Activated B cell treated with CpG ODN at 0.5 μM for 24 hours (primary cell): ENCODE measurements around the gene SCGB1A1. TPM values are rescaled to one million over a fixed set of nuclear protein-coding genes. Genes with fewer than 3 reads are reported as not detected.
A peak's percentile ranks its signal among the peaks of the same experiment; 100 is the strongest.
"Not testable (repeated sequence)": the region's sequence is repeated elsewhere in the genome, so short reads cannot be mapped to it uniquely, and the experiment has no call there.

Experiments
- ATAC-seq: fragments of 200-7000 bp; cut with Tn5 transposase; one replicate; pipeline ENCODE4 v1.10.0; 2021; ENCODE audit warnings: low read depth, mild to moderate bottlenecking, moderate library complexity
- CTCF ChIA-PET: fragments of 350-600 bp; sonication (Branson Sonifier 250); formaldehyde crosslinking; loops from one replicate; lab custom pipeline; 2021; ENCODE audit warnings: antibody characterized with exemption; lab: Charles Lee
- POLR2A ChIA-PET: fragments of 350-600 bp; sonication (Branson Sonifier 250); formaldehyde crosslinking; loops from one replicate; lab custom pipeline; 2021; ENCODE audit warnings: antibody characterized with exemption; lab: Charles Lee
- DNase-seq: peaks from one replicate; pipeline ENCODE4 v3.0.0; 2022
- H3K27ac Mint-ChIP-seq: one replicate; pipeline ENCODE4 v1.8.0; 2020; ENCODE audit warnings: mixed read lengths
- H3K27me3 Mint-ChIP-seq: one replicate; pipeline ENCODE4 v1.8.0; 2021; ENCODE audit warnings: mixed read lengths
- H3K36me3 Mint-ChIP-seq: one replicate; pipeline ENCODE4 v1.8.0; 2021; ENCODE audit warnings: low read depth, mixed read lengths
- H3K4me1 Mint-ChIP-seq: one replicate; pipeline ENCODE4 v1.8.0; 2021; ENCODE audit warnings: mixed read lengths
- H3K4me3 Mint-ChIP-seq: one replicate; pipeline ENCODE4 v1.8.0; 2020; ENCODE audit warnings: mild to moderate bottlenecking, mixed read lengths
- H3K9me3 Mint-ChIP-seq: one replicate; pipeline ENCODE4 v1.8.0; 2020; ENCODE audit warnings: mixed read lengths
- CTCF ChIP-seq: fragments of 200-600 bp; IDR thresholded peaks from one replicate; pipeline ENCODE4 v1.8.0; 2022; ENCODE audit warnings: antibody characterized with exemption, mild to moderate bottlenecking
- intact Hi-C: fragments of 100-400 bp; cut with micrococcal nuclease; formaldehyde crosslinking; loops from one replicate; pipeline ENCODE4 v1.15.1; 2024
- total RNA-seq: library from RNA; stranded (reverse); gene quantifications from 2 replicates; pipeline ENCODE4 v1.2.3, GENCODE V29; 2022

The SCGB1A1 gene
- not detected in 2 replicates for total RNA-seq

GRCh38 chr11:62418733-62419132 is at the start of gene SCGB1A1:
TSS of gene SCGB1A1 (plus strand) at chr11:62419033. CDS start at chr11:62419096, 63 bp downstream.
- ATAC-seq: no peak
- no peak for TF ChIP-seq CTCF
- Mint-ChIP-seq H3K4me3 (no peak within 1 kb of the TSS), H3K4me1 (no peaks in the 10 kb centered on the region), H3K9me3 (no peaks in the 10 kb centered on the region), H3K36me3 (no peaks in the 10 kb centered on the region), H3K27ac (no peak within 1 kb of the TSS), H3K27me3 (peaks cover 2% of the 10 kb centered on the region)
- intact Hi-C loops: no loop called here
- ChIA-PET CTCF (interaction anchor here (1.2 kb wide), 1 partner anchor 125 kb away, joined by 4 read pairs; no protein-coding TSS in a partner anchor), POLR2A (interaction anchor here (0.6 kb wide), 1 partner anchor 573 kb away, joined by 4 read pairs; no protein-coding TSS in a partner anchor)
- no peak for DNase-seq

DNA sequence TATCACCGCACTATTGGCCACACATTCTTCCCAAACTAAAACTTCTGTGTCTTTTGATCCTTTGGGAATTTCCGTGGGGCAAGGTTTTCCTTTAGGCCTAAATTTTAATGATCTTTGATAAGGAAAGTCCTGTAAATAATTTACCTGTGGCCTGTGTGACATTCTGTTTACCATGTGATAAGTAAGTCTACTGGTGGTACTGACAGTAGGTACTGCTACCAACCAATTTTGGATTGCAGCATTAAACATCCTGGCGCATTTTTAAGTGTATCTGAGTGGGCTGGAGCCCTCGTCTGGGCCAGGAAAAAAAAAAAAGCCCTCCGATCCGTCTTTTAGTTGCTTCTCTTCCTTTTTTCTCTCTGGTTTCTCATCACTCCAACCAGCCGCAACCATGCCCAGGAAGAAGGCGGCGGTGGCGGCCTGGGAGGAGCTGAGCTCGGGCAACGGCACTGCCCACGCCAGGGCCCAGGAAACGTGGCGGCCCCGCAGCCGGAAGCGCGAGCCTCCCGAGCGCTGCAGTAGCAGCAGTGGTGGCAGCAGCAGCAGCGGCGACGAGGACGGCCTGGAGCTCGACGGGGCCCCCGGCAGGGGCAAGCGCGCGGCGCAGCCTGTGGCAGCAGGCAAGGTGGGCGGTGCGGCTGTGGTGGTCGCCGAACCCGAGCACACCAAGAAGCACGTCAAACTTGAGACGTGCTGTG is 47.9 kb upstream of the SCGB1A1 start:
- intact Hi-C loops: no loop called here
- H3K27ac Mint-ChIP-seq: peak overlapping the region; percentile 74
- ATAC-seq (peak; percentile 82), DNase-seq (peak; percentile 25)
- H3K9me3 Mint-ChIP-seq: no peaks in the 10 kb centered on the region
- H3K36me3 Mint-ChIP-seq: no peaks in the 10 kb centered on the region
- ChIA-PET CTCF (no interaction called here), POLR2A (no interaction called here)
- H3K27me3 Mint-ChIP-seq: no peaks in the 10 kb centered on the region
- peak overlapping the region; percentile 77 for H3K4me3 Mint-ChIP-seq
- no peaks in the 10 kb centered on the region for H3K4me1 Mint-ChIP-seq
- TF ChIP-seq CTCF: no peak

DNA sequence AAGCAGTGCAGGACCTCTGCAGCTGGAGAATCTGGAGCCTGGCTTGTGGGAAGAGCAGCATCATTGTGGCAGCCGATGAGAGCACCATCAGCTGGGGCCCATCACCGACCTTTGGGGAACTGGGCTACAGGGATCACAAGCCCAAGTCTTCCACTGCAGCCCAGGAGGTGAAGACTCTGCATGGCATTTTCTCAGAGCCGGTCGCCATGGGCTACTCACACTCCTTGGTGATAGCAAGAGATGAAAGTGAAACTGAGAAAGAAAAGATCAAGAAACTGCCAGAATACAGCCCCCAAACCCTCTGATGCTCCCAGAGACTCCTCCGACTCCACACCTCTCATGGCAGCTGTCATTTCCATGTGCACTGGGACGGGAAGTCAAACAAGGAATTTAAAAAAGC is 46.0 kb upstream of the SCGB1A1 start:
- no peak for DNase-seq
- ChIA-PET CTCF (interaction anchor here (1.0 kb wide), 1 partner anchor 32 kb away, joined by 3 read pairs; no protein-coding TSS in a partner anchor), POLR2A (no interaction called here)
- no peaks in the 10 kb centered on the region for H3K36me3 Mint-ChIP-seq
- H3K27me3 Mint-ChIP-seq: no peaks in the 10 kb centered on the region
- no peak for ATAC-seq
- intact Hi-C loops: no loop called here
- H3K4me1 Mint-ChIP-seq: no peaks in the 10 kb centered on the region
- no peak for TF ChIP-seq CTCF
- no peak overlapping the region for H3K4me3 Mint-ChIP-seq
- no peaks in the 10 kb centered on the region for H3K9me3 Mint-ChIP-seq
- no peak overlapping the region for H3K27ac Mint-ChIP-seq

GRCh38 chr11:62373464-62374119 is 45.2 kb upstream of the SCGB1A1 start:
- Mint-ChIP-seq H3K4me1 (no peaks in the 10 kb centered on the region), H3K4me3 (no peak overlapping the region), H3K27ac (no peak overlapping the region), H3K36me3 (no peaks in the 10 kb centered on the region), H3K27me3 (no peaks in the 10 kb centered on the region), H3K9me3 (no peaks in the 10 kb centered on the region)
- ChIA-PET CTCF (no interaction called here), POLR2A (no interaction called here)
- intact Hi-C loops: no loop called here
- no peak for DNase-seq
- no peak for TF ChIP-seq CTCF
- no peak for ATAC-seq

DNA sequence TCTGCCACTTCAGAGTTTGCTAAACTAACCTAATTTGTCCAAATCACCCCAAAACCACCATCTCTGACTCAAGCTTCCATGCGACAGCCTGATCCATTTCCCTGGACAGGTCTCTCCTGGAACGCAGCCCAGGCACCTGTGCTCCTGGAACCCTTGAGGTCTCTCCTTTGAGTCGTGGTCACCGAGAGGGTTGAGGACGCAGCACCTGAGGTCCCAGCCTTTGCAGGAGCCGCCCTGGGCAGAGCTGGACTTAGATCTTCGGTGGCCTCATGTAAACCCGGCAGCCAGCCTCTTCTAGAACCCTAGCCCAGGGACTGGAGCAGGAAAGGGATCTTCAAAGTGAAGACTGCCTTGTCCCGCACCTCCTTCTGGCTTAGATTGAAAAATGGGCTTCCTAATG is 44.0 kb upstream of the SCGB1A1 start:
- ChIA-PET POLR2A (no interaction called here), CTCF (no interaction called here)
- H3K4me3 Mint-ChIP-seq: no peak overlapping the region
- H3K9me3 Mint-ChIP-seq: no peaks in the 10 kb centered on the region
- H3K4me1 Mint-ChIP-seq: no peaks in the 10 kb centered on the region
- no peak overlapping the region for H3K27ac Mint-ChIP-seq
- no peaks in the 10 kb centered on the region for H3K27me3 Mint-ChIP-seq
- intact Hi-C loops: loop anchor here (5.0 kb wide), 1 partner anchor 578 kb away; no protein-coding TSS in a partner anchor
- ATAC-seq (no peak), DNase-seq (no peak)
- no peak for TF ChIP-seq CTCF
- no peaks in the 10 kb centered on the region for H3K36me3 Mint-ChIP-seq

DNA sequence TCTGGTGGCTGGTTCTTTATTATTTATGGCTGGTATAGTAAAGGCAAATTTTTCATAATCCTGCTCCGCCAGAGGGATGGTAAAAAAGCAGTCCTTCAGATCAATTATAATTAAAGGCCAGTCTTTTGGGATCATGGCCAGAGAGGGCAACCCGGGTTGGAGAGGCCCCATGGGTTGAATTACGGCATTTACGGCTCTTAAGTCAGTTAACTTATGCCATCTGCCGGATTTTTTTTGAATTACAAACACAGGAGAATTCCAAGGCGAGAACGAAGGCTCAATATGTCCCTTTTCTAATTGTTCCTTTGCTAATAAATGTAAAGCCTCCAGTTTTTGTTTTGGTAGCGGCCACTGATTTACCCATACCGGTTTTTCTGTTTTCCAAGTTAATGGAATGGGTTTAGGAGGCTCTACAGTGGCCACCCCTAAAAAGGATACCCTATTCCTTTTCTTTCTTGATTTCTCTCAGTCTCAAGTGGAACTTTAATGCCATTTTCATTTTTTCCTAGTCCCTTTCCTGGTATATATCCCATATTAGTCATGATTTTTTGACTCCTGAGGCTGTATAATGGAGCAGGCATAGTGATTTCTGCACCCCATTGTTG is 40.3 kb upstream of the SCGB1A1 start:
- H3K27ac Mint-ChIP-seq, DNase-seq, ATAC-seq, H3K9me3 Mint-ChIP-seq, H3K4me3 Mint-ChIP-seq, H3K27me3 Mint-ChIP-seq, POLR2A ChIA-PET, H3K36me3 Mint-ChIP-seq, H3K4me1 Mint-ChIP-seq: not testable (repeated sequence)
- intact Hi-C loops: loop anchor here (1.0 to 5.0 kb wide), 3 partner anchors 38 to 581 kb away; no protein-coding TSS in a partner anchor
- CTCF ChIA-PET: interaction anchor here (1.1 to 2.4 kb wide), 4 partner anchors 14 to 581 kb away, joined by 3 to 14 read pairs (median 7); no protein-coding TSS in a partner anchor

DNA sequence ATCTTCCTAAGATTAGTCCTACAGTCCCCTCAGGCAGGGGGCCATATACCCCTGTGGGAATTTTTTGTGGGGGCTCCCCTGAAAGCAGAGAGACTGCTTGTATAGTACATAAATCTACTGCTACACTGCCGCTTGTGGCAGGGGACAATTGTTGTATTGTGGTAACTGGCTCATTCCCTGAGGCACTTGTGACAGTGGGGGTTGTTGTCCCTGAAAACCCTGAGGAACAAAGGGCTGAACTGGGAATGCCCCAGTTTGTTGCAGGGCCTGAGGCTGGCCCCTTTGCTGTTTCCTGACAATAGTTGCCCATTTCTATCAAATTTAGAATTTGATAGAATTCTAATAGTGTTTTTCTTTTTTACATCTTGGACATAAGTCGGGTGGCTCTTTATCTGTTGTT is 39.2 kb upstream of the SCGB1A1 start:
- H3K27me3 Mint-ChIP-seq, DNase-seq, H3K4me3 Mint-ChIP-seq, POLR2A ChIA-PET, H3K4me1 Mint-ChIP-seq, H3K27ac Mint-ChIP-seq, ATAC-seq, H3K9me3 Mint-ChIP-seq, H3K36me3 Mint-ChIP-seq: not testable (repeated sequence)
- intact Hi-C loops: loop anchor here (5.0 kb wide), 1 partner anchor 582 kb away; no protein-coding TSS in a partner anchor
- CTCF ChIA-PET: interaction anchor here (0.7 kb wide), 1 partner anchor 39 kb away, joined by 4 read pairs; no protein-coding TSS in a partner anchor
